Panc1 (cell line): ENCODE results near the gene MMP17. TPM values are rescaled to one million over a fixed set of nuclear protein-coding genes. Genes with fewer than 3 reads are reported as not detected.

ENCODE experiments used
- ATAC-seq: fragments of 200-7000 bp; cut with Tn5 transposase; 2 replicates; pipeline ENCODE4 v1.9.1; 2020; ENCODE audit warnings: mild to moderate bottlenecking, moderate library complexity
- BruUV-seq: library from RNA; stranded (reverse); fragments of 400-500 nt; replicated peaks from 2 replicates; lab custom pipeline; 2021; lab: Mats Ljungman, UMichigan
- CTCF ChIA-PET: fragments of 300-600 bp; sonication (Branson Sonifier 250); formaldehyde crosslinking; loops from one replicate; lab custom pipeline; 2022; ENCODE audit warnings: antibody characterized with exemption; lab: Charles Lee
- POLR2A ChIA-PET: fragments of 300-600 bp; sonication (Branson Sonifier 250); formaldehyde crosslinking; loops from one replicate; lab custom pipeline; 2022; ENCODE audit warnings: antibody characterized with exemption; lab: Charles Lee
- DNase-seq: peaks from one replicate; pipeline ENCODE4 v3.0.0-alpha.2; 2010; ENCODE audit warnings: low read depth, low spot score
- H3K27ac ChIP-seq: 2 replicates; pipeline ENCODE4 v1.5.1; 2011; ENCODE audit warnings: mild to moderate bottlenecking, low read length, inconsistent platforms
- H3K27me3 ChIP-seq: fragments of 200-500 bp; sonication (Bioruptor generic); 2 replicates; pipeline ENCODE4 v1.6.0; 2014; ENCODE audit warnings: low read length, inconsistent platforms; ENCODE audit not compliant: control insufficient read depth, insufficient read depth
- H3K36me3 ChIP-seq: fragments of 200-500 bp; sonication (Bioruptor generic); 2 replicates; pipeline ENCODE4 v1.5.1; 2014; ENCODE audit warnings: inconsistent platforms, mild to moderate bottlenecking, low read length, moderate library complexity; ENCODE audit not compliant: control insufficient read depth, insufficient read depth
- H3K4me1 ChIP-seq: 2 replicates; pipeline ENCODE4 v1.5.1; 2011; ENCODE audit warnings: inconsistent platforms, mild to moderate bottlenecking, low read length, moderate library complexity; ENCODE audit not compliant: control insufficient read depth, insufficient read depth
- H3K4me3 ChIP-seq, 2 experiments: 2 replicates each; pipeline ENCODE4 v1.5.1; 2011 to 2012; ENCODE audit warnings: low read depth in 2 of 2, low read length in 2 of 2, mild to moderate bottlenecking in 2 of 2, inconsistent platforms in 1 of 2, moderate library complexity in 1 of 2
- H3K9me3 ChIP-seq: fragments of 200-500 bp; sonication (Bioruptor generic); 2 replicates; pipeline ENCODE4 v1.5.1; 2014; ENCODE audit warnings: low read depth, mild to moderate bottlenecking, inconsistent platforms, low read length, moderate library complexity; ENCODE audit not compliant: control insufficient read depth, insufficient read depth
- CTCF ChIP-seq: fragments of 450-650 bp; IDR thresholded peaks from 2 replicates; pipeline ENCODE4 v1.5.1; 2017; ENCODE audit warnings: mild to moderate bottlenecking
- POLR2AphosphoS5 ChIP-seq: IDR thresholded peaks from 2 replicates; pipeline ENCODE4 v1.6.1; 2012; ENCODE audit warnings: mild to moderate bottlenecking, low read depth, low read length, moderate library complexity
- REST ChIP-seq, 2 experiments: IDR thresholded peaks; 2 replicates each; pipeline ENCODE4 v1.6.1; 2011 to 2012; ENCODE audit warnings: low read depth in 2 of 2, control low read depth in 1 of 2, low read length in 1 of 2, mild to moderate bottlenecking in 1 of 2, moderate library complexity in 1 of 2; ENCODE audit not compliant: insufficient read depth in 1 of 2
- SIN3A ChIP-seq: IDR thresholded peaks from 2 replicates; pipeline ENCODE4 v1.6.1; 2012; ENCODE audit warnings: low read depth, mild to moderate bottlenecking, low read length, moderate library complexity, borderline replicate concordance; ENCODE audit not compliant: insufficient read depth
- TCF7L2 ChIP-seq: IDR thresholded peaks from 2 replicates; pipeline ENCODE4 v1.6.1; 2011; ENCODE audit warnings: mild to moderate bottlenecking, low read depth, low read length, inconsistent platforms
- in situ Hi-C: cut with HindIII; loops from 2 replicates; pipeline ENCODE4 v1.10.0; 2016; ENCODE audit warnings: low sequenced_read_pairs, low pct_unique_long_range_greater_than_20kb
- intact Hi-C: fragments of 100-400 bp; cut with micrococcal nuclease; formaldehyde crosslinking; loops from one replicate; pipeline ENCODE4 v1.10.0; 2022; ENCODE audit not compliant: unreplicated experiment
- total RNA-seq: library from RNA; stranded (reverse); gene quantifications from one replicate; pipeline ENCODE4 v1.2.1, GENCODE V29; 2021; ENCODE audit not compliant: unreplicated experiment

The MMP17 gene
- total RNA-seq, 1 experiment from 2014 or later, result 30.0 TPM

- CTCF ChIA-PET, result no interaction called here
- Histone ChIP-seq H3K4me1 (peaks cover 9% of the 10 kb centered on the region), H3K9me3 (no peaks in the 10 kb centered on the region), H3K27me3 (no peaks in the 10 kb centered on the region), H3K4me3 (no peak overlapping the region), H3K27ac (no peak overlapping the region), H3K36me3 (no peaks in the 10 kb centered on the region)
- in situ Hi-C loops (no loop called here), intact Hi-C loops (no loop called here)
- TF ChIP-seq TCF7L2, result no peak
- DNase-seq (no peak), ATAC-seq (no peak)
- POLR2A ChIA-PET, result no interaction called here
- BruUV-seq, result no TSS peak
Measured at GRCh38 chr12:131849700-131850553, 21.7 kb downstream of the MMP17 start.

- no peak for DNase-seq
- CTCF ChIA-PET, result no interaction called here
- no peak for ATAC-seq
Measured at GRCh38 chr12:131850856-131851559, 22.8 kb downstream of the MMP17 start.

More at GRCh38 chr12:131850856-131851559, 22.8 kb downstream of the MMP17 start:
- in situ Hi-C loops, result no loop called here
- H3K27ac ChIP-seq, result no peak overlapping the region
- no peak overlapping the region for H3K4me3 ChIP-seq
- no peaks in the 10 kb centered on the region for H3K36me3 ChIP-seq
- H3K9me3 ChIP-seq, result no peaks in the 10 kb centered on the region
- peaks cover 10% of the 10 kb centered on the region for H3K4me1 ChIP-seq
- intact Hi-C loops, result no loop called here
- no TSS peak for BruUV-seq
- TF ChIP-seq TCF7L2 (no peak), SIN3A (no peak), REST (IDR thresholded peaks at IDR 0.05; ENCODE audit: insufficient read depth in 1 of 2, low read depth in 2 of 2, low read length in 1 of 2) (no peak), POLR2AphosphoS5 (no peak), CTCF (no peak)
- H3K27me3 ChIP-seq, result no peaks in the 10 kb centered on the region
- POLR2A ChIA-PET, result no interaction called here
